Type B pancreatic cell (in vitro differentiated cells): ENCODE data around the gene CUX1. TPM values are rescaled to one million over a fixed set of nuclear protein-coding genes. Genes with fewer than 3 reads are reported as not detected.

Experiments
- DNase-seq: peaks from one replicate; pipeline ENCODE4 v3.0.0; 2021; ENCODE audit warnings: mixed read lengths; ENCODE audit not compliant: unreplicated experiment; ENCODE audit errors: extremely low spot score
- H3K27ac Mint-ChIP-seq: 2 replicates; pipeline ENCODE4 v1.8.0; 2021; ENCODE audit warnings: mild to moderate bottlenecking, mixed read lengths
- H3K27me3 Mint-ChIP-seq: 2 replicates; pipeline ENCODE4 v1.8.0; 2021; ENCODE audit warnings: mixed read lengths
- H3K36me3 Mint-ChIP-seq: 2 replicates; pipeline ENCODE4 v1.8.0; 2021; ENCODE audit warnings: mixed read lengths
- H3K4me1 Mint-ChIP-seq: one replicate; pipeline ENCODE4 v1.8.0; 2021; ENCODE audit warnings: mixed read lengths; ENCODE audit not compliant: unreplicated experiment
- H3K4me3 Mint-ChIP-seq: 2 replicates; pipeline ENCODE4 v1.8.0; 2021; ENCODE audit warnings: mild to moderate bottlenecking, mixed read lengths
- H3K9me3 Mint-ChIP-seq: 2 replicates; pipeline ENCODE4 v1.8.0; 2021; ENCODE audit warnings: mixed read lengths
- total RNA-seq: library from RNA; stranded (reverse); gene quantifications from 2 replicates; pipeline ENCODE4 v1.2.1, GENCODE V29; 2021; ENCODE audit warnings: low replicate concordance
- TF ChIP-seq, protein P1 (sequence below): fragments of 200-600 bp; sonication (generic); conservative IDR thresholded peaks from 2 replicates; pipeline ENCODE4 v1.5.0; 2021; ENCODE audit warnings: antibody characterized with exemption, mild to moderate bottlenecking

Gene CUX1
- total RNA-seq, 1 donor from 2014 or later, result 76.4 TPM

DNA sequence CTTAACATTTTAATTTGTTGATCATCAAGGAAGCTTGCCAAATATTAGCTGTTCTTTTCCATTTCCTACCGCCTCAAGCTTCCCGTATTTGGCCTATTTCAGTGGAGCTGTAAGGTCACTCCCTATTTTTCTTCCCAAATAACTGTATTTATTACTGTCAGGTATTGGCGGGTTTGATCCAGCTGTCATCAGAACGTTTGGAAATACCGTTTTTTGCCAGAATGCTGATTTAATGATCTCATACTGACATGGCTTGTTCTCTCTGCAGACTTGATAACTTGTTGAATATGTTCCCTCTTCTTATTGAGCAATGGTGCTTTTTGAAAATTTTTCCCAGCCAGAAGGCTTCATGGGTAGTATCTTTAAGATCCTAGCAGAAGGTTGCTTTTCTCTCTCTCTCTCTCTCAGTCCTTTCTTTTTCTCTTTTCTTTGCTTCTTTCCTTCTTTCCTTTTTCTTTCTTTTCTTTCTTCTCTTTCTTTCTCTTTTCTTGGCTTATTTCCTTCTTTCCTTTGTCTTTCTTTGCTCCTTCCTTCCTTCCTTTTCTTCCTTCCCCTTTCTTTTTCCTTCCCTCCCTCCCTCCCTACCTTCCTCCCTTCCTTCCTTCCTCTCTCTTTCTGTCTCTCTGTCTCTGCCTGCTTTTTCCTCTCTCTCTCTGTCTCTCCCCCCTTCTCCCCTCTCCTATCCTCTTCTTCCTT is 42.1 kb downstream of the CUX1 start:
- Mint-ChIP-seq H3K27me3 (no peaks in the 10 kb centered on the region), H3K9me3 (no peaks in the 10 kb centered on the region), H3K27ac (no peak overlapping the region), H3K36me3 (peaks cover 6% of the 10 kb centered on the region), H3K4me3 (no peak overlapping the region), H3K4me1 (peaks cover 66% of the 10 kb centered on the region)
- TF ChIP-seq, protein P1, sequence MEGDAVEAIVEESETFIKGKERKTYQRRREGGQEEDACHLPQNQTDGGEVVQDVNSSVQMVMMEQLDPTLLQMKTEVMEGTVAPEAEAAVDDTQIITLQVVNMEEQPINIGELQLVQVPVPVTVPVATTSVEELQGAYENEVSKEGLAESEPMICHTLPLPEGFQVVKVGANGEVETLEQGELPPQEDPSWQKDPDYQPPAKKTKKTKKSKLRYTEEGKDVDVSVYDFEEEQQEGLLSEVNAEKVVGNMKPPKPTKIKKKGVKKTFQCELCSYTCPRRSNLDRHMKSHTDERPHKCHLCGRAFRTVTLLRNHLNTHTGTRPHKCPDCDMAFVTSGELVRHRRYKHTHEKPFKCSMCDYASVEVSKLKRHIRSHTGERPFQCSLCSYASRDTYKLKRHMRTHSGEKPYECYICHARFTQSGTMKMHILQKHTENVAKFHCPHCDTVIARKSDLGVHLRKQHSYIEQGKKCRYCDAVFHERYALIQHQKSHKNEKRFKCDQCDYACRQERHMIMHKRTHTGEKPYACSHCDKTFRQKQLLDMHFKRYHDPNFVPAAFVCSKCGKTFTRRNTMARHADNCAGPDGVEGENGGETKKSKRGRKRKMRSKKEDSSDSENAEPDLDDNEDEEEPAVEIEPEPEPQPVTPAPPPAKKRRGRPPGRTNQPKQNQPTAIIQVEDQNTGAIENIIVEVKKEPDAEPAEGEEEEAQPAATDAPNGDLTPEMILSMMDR, result no peak
- no peak for DNase-seq

DNA sequence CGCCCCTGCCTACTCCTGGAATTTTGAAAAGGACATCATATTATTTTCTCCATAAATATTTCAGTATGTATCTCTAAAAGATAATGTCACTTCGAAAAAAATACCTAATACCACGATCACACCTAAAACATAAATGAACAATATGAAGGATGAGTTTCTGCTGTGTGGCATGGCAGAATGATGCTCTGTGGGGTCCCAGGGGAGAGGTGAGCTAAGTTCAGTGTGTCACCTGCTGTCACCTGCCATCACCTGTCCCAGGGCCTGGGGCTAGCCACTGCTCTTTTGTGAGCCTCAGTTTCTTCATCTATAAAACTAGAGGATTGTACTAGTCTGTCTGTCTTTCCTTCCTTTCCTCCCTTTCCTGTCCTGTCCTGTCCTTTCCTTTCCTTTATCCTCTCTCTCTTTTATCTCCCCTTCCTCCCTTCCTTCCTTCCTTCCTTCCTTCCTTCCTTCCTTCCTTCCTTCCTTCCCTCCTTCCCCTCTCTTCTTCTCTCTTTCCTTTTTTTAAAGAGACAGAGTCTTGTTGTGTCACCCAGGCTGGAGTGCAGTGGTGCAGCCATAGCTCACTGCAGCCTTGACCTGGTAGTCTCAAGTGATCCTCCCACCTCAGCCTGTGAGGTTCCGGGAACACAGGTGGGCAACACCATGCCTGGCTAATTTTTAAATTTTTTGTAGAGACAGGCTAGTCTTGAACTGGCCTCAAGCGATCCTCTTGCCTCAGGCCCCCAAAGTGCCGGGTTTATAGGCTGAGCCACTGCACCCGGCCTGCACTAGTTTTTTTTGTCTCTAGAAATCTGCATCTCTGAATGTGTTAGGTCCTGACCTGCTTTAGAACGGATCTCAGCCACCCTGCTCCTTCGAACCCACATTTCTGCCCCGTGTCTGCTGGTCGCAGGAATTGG is 43.1 kb downstream of the CUX1 start:
- no peak for DNase-seq
- peaks cover 9% of the 10 kb centered on the region for H3K36me3 Mint-ChIP-seq
- H3K9me3 Mint-ChIP-seq, result no peaks in the 10 kb centered on the region
- H3K4me3 Mint-ChIP-seq, result no peak overlapping the region
- H3K27ac Mint-ChIP-seq, result peak overlapping the region; percentile 39
- peaks cover 66% of the 10 kb centered on the region for H3K4me1 Mint-ChIP-seq
- TF ChIP-seq, protein P1, result no peak
- no peaks in the 10 kb centered on the region for H3K27me3 Mint-ChIP-seq

DNA sequence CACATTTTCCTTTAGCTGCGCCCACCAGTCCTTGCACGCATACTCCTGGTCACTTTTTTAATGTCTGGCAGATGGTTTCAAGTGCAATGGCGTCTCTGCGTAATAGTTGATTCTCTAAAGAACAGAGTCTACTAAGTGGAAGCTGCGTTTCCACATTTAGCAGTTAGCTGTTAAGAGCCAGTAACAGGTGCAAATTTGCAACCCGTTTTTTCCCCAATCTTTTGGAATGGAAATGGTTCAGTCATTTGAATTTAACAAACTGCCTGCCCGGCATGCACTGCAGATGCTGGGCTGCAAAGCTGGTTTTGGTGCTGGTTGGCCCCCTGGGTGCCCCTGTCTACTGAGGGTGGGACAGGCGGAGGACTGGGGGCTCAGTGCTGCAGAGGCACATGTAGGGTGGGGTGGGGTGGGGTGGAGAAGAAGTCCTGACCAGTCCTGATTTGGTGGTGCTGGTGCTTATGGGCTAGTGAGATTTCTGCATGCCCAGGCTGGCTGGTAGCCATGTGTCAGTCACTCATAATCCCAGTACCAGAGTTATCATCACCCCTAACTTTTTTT is 43.9 kb downstream of the CUX1 start:
- no peak overlapping the region for H3K4me3 Mint-ChIP-seq
- H3K27ac Mint-ChIP-seq, result peak overlapping the region; percentile 39
- H3K9me3 Mint-ChIP-seq, result no peaks in the 10 kb centered on the region
- H3K36me3 Mint-ChIP-seq, result peaks cover 9% of the 10 kb centered on the region
- no peak for DNase-seq
- peaks cover 65% of the 10 kb centered on the region for H3K4me1 Mint-ChIP-seq
- H3K27me3 Mint-ChIP-seq, result no peaks in the 10 kb centered on the region
- TF ChIP-seq, protein P1, result no peak

DNA sequence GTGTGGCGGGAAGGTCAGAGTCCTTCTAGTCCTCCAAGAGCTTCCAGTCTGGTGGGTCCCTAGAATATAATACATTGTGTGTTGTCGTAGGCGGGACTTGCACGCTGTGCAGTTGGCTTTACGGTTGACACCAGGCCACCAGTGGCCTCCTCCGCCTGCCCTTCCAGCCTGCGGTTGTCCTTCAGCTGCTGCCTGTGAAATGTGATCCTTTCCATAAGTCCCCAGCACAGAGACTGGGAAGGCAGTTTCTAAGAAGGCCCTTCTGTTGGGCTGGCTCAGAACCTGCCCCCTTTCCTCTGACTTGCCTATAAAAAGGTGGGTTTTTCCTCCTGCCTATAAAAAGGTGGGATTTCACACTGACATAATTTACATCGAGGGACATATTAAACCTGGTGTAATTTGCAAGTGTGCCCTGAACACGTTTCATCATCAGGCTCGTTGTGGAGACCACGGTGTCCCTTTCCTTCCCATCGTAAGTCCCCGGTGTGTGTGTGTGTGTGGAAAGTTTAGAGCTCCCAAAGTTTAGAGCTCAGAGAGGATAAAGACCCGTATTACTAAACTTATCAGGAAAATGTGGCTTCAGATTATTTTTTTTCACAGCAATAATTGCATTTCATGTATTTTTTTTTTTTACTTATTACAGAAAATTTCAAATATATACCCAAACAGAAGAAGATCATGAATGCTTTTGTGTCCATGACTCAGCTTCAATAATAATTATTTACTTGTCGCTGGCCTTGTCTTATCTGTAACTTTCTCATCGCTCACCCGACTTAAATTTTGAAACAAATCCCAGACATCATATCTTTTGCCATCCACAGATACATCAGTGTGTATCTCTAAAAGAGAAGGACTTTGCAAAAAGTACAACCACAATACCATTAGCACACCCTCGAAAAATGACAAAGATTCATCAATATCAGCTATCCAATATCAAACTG is 45.1 kb downstream of the CUX1 start:
- Mint-ChIP-seq H3K27ac (no peak overlapping the region), H3K9me3 (no peaks in the 10 kb centered on the region), H3K4me1 (peaks cover 53% of the 10 kb centered on the region), H3K36me3 (peaks cover 9% of the 10 kb centered on the region), H3K4me3 (no peak overlapping the region), H3K27me3 (no peaks in the 10 kb centered on the region)
- no peak for DNase-seq
- TF ChIP-seq, protein P1, result no peak

DNA sequence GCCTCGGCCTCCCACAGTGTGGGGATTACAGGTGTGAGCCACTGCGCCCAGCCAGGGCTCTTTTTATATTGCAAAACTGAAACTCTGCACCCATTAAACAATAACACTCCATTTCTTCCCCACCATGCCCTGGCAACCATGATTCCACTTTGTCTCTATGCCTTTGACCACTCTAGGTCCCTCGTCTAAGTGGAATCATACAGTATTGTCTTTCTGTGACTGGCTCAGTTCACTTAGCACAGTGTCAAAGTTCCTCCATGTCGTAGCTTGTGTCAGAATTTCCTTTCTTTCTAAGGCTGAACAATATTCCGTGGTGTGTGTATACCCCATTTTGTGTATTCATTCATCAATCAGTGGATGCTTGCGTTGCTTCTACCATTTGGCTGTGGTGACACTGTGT is 46.2 kb downstream of the CUX1 start:
- Mint-ChIP-seq H3K9me3 (no peaks in the 10 kb centered on the region), H3K4me1 (peaks cover 52% of the 10 kb centered on the region), H3K4me3 (no peak overlapping the region), H3K27me3 (no peaks in the 10 kb centered on the region), H3K27ac (no peak overlapping the region), H3K36me3 (peaks cover 6% of the 10 kb centered on the region)
- no peak for DNase-seq
- TF ChIP-seq, protein P1, result no peak
